Activated T-cell treated with anti-CD3 and anti-CD28 coated beads for 4 hours (primary cell): ENCODE data around the gene ADGRA1.
"Not testable (repeated sequence)": the region's sequence is repeated elsewhere in the genome, so short reads cannot be mapped to it uniquely, and the experiment has no call there.

Experiments
- DNase-seq: peaks from one replicate; pipeline ENCODE4 v3.0.0-alpha.2; 2020

Gene ADGRA1

GRCh38 chr10:133165556-133166503 lies 78.1 kb downstream of the ADGRA1 start:
- no peak for DNase-seq

GRCh38 chr10:133166504-133166827 lies 78.7 kb downstream of the ADGRA1 start:
- no peak for DNase-seq

- no peak for DNase-seq
Observed at GRCh38 chr10:133166828-133167692, 79.3 kb downstream of the ADGRA1 start.

GRCh38 chr10:133167693-133168616 lies 80.2 kb downstream of the ADGRA1 start:
- DNase-seq = no peak

- no peak for DNase-seq
Observed at GRCh38 chr10:133168617-133169031, 80.9 kb downstream of the ADGRA1 start.

- no peak for DNase-seq
Observed at GRCh38 chr10:133169173-133169947, 81.6 kb downstream of the ADGRA1 start.

- DNase-seq = no peak
Observed at GRCh38 chr10:133170092-133170491, 82.4 kb downstream of the ADGRA1 start.

- no peak for DNase-seq
Observed at GRCh38 chr10:133173860-133174640, 86.3 kb downstream of the ADGRA1 start.

- no peak for DNase-seq
Observed at GRCh38 chr10:133174689-133175263, 87.1 kb downstream of the ADGRA1 start.

- not testable (repeated sequence) for DNase-seq
Observed at GRCh38 chr10:133175624-133176023, 87.9 kb downstream of the ADGRA1 start.

GRCh38 chr10:133176546-133176945 lies 88.8 kb downstream of the ADGRA1 start:
- DNase-seq = no peak

- DNase-seq = no peak
Observed at GRCh38 chr10:133177380-133178157, 89.8 kb downstream of the ADGRA1 start.

- no peak for DNase-seq
Observed at GRCh38 chr10:133178357-133179127, 90.8 kb downstream of the ADGRA1 start.

- DNase-seq = no peak
Observed at GRCh38 chr10:133179128-133179520, 91.4 kb downstream of the ADGRA1 start.

- DNase-seq = no peak
Observed at GRCh38 chr10:133179651-133180050, 91.9 kb downstream of the ADGRA1 start.

GRCh38 chr10:133180192-133180964 lies 92.7 kb downstream of the ADGRA1 start:
- DNase-seq = no peak

- DNase-seq = no peak
Observed at GRCh38 chr10:133180965-133181639, 93.4 kb downstream of the ADGRA1 start.
